HG03457 (cell line): ENCODE results near the gene IL1RAP.

Experiments
- ATAC-seq: cut with Tn5 transposase; IDR thresholded peaks from one replicate; pipeline ENCODE4 v1.9.1; 2021; ENCODE audit warnings: moderate number of reproducible peaks; ENCODE audit not compliant: unreplicated experiment

IL1RAP gene

DNA sequence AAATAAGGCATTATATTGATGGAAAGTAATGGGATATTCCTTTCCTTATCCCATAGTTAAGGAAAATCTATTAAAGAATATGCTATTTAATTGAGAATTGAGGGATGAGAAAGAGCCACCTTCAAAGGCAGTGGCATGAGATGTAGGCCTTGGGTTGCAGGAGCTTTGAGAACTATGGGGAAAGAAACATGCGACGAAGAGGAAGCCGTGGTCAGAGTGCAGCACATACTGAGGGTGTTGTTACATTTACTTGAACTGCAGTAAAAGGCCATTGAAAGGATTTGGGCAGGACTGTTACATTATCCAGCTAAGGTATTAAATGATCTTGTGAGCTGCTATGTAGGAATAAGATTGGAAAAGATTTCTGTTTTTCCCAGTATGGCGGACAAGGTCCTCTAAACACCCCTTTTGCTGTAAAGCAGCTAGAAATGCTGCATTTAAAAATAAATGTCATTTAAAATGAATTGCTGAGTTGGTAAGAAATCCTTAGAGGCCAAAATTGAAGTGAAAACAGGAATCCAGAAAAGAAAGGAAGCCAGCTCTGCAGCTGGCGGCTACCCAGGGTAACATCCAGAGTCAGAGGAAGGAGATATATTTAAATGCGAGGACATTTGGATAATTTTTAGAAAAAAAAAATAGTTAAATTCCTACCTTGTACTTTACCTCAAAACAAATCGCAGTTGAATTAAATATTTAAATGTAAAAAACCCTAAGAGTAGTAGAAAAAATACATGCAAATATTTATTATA lies 61.7 kb downstream of the IL1RAP start:
- ATAC-seq, result no peak

- no peak for ATAC-seq
Measured at GRCh38 chr3:190577225-190577624, 63.3 kb downstream of the IL1RAP start.

- no peak for ATAC-seq
Measured at GRCh38 chr3:190579514-190580137, 65.7 kb downstream of the IL1RAP start.

DNA sequence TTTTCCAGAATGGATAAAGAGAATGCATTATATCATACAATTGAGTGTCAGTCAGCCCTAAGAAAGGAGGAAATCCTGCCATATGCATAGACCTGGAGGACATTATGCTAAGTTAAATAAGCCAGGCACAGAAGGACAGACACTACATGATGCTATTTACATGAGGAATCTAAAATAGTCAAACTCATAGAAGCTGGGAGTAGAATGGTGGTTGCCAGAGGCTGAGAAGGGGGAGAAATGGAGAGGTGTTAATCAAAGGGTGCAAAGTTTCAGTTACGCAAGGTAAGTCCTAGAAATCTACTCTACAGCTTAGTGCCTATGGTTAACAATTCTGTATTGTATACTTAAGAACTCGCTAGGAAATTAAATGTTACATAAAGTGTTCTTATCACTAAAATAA lies 66.5 kb downstream of the IL1RAP start:
- no peak for ATAC-seq

GRCh38 chr3:190581041-190581541 lies 67.2 kb downstream of the IL1RAP start:
- no peak for ATAC-seq

- no peak for ATAC-seq
Measured at GRCh38 chr3:190582667-190583066, 68.8 kb downstream of the IL1RAP start.

DNA sequence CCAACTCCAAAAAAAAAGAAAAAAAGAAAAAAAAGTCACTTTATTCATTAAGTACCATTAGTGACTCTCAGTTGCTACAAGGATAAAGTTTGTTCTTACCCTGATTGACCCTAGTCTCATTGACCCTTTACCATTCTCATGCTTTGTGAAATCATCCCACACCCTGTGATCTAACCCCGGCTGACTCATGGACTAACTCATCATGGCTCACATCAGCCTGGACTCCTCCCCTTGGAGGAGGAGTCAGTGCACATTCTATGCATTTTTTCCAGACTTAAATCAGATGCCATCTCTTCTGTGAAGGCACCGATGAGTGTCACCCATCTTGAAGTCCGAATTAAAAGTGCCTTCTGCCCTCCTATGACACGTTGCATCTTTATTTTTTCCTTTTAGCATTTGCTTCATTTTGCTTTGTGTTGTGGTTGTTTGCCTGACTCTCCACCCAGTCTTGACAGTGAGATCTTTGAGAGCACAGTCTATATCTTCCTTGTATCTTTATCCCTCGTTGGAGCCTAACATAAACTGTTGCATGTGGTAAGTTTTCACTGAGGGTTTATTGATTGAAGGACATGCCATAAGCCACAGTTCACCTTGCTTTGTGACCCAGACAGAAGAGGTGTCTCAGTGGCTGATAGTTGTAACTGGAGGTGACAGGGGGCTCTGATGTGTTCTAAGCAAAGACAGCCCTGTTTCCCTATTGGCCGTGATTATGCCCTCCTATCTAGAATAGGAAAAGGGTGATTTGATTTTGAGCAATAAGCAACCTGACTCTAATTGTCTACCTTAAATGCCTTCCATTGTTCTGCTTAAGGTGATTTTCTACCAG lies 72.1 kb downstream of the IL1RAP start:
- ATAC-seq, result no peak

- ATAC-seq, result peak; percentile 76
Measured at GRCh38 chr3:190586631-190587011, 72.7 kb downstream of the IL1RAP start.

GRCh38 chr3:190588570-190588969 lies 74.7 kb downstream of the IL1RAP start:
- no peak for ATAC-seq

GRCh38 chr3:190589326-190589725 lies 75.4 kb downstream of the IL1RAP start:
- no peak for ATAC-seq

DNA sequence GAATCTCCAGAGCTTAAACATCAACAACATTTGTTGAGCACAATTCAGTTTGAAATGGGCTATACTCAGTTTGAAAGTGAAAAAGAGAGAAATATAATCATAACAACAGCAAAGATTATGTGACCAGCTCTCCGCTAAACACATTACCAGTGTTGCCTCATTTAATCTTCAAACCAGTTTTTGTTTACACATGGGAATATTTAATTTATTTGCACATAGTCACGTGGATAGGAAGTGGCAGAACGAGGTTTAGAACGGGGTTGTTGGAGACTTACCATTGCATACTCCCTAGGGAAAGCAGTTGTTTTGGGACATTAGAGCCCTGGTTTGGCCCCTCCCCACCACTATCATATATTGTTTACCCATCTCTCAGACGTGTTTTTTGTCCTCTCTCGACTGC lies 77.2 kb downstream of the IL1RAP start:
- no peak for ATAC-seq

DNA sequence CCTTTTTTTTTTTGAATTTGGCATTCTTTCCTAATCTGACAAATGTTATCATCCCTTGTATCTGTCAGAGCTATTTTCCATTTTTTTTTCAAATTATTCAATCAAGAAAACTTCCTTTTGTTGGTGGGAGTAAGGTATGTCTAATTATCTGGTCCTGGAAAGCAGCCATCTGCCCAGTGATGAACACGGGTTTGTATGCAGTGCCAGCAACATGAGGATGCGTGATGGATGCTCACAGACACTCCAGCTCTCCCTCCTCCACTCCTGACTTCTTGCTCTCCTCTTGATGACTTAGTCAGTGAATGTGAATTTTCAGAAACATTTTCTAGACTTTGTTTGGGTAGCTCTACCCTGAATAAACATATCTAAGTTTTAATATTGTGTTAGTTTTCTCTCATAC lies 79.2 kb downstream of the IL1RAP start:
- no peak for ATAC-seq

- no peak for ATAC-seq
Measured at GRCh38 chr3:190594171-190594570, 80.3 kb downstream of the IL1RAP start.

DNA sequence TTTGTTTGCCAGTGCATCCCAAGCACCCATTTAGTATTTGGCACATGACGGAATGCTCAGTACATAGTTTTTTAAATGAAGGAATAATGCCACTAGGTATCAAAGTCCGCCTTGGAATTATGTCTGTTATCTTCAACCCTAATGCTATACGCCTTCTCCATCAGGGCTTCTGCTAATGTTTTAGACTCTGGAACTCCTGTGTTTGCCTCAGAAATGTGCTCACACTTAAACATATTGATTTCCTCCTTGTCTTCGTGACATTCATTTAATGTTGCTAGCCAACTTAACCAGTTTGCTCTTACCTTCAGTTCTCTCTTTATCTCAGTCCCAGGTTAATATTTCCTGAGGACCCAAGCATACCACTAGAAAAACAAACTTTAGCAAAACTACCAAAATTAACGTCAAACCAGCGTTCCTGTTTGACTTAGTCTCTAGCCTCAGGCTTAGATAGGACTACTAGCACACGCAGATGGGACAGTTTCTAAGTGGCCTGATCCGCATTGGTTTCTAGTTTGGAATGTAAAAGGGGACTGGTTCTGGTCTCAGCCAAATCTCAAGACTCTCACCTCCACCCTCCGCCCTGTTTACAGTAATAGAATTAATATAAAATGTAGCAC lies 81.4 kb downstream of the IL1RAP start:
- no peak for ATAC-seq

- no peak for ATAC-seq
Measured at GRCh38 chr3:190595807-190596206, 81.9 kb downstream of the IL1RAP start.

DNA sequence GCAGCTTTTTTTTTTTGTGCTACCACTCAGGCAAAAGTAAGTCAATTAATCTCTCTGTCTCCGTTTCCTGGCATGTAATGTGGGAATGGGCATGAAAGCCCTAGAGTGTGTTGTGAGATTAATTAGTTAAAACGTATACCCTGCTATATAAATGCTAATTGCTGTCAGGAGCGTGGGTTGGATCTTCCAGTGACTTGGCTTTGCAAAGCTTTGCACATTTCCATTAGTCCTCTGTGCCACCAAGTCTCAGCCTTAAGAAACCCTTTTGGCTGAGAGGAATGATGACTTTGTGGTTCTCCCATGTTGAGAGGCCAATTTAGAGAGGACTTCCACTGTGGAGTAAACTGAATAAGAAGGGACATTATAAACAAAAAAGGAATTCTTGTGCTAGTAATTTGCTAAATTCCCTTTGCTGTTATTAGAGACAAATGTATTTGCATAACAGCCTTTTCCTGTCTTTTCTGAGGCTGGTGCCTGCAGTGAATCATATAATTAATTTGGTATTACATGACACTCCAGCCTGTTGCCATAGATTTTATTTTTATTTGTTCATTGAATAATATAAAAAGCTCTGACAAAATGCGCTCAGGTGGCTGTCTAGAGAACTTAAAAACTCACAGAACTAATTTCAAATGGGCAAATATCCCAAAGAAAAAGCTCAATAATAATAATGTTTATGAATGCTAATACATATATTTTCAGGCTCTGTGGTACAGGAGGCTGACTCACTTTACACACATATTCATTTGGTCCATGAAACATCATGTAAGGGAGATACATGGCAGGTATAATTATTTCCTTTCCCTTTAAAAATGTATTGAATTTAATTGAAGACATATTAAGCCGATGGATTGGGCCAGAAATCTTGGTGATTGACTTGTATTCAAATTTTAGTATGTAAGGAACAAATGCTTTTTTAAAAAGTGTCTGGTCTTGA lies 82.7 kb downstream of the IL1RAP start:
- no peak for ATAC-seq

DNA sequence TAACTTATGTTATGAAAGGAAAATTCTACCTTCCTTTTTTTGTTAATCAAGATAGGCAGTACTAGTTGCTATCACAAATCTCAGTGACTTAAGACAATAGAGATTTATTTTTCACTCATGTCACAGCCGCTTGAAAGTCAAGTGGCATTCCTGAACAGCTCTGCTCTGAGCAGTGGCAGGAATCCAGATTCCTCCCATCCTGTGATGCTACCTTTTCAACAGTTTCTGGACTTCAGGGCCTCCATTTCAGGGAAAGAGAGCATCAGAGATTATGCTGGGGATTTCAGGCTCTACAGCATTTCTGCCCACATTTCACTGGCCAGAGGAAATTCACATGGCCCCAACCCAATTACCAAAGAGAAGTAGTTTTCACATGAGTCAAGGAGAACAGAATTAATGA lies 83.4 kb downstream of the IL1RAP start:
- no peak for ATAC-seq

DNA sequence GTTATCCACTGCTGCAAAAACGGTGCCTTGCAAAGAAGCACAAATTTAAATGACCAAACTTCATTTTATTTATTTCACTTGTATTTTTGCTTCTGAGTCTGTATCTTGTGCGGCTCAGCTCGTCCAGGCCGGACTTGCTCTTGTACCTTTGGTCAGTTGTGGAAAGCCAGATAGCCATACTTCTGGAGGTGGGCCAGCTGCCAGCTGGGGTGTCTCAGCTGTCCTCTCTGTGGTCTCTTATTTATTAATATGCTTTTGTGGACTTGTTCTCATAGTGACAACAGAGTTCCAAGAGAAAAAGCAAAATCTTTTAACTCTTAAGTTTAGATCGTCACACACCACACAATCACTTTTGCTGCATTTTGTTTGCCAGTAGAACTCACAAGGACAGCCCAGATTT lies 87.7 kb downstream of the IL1RAP start:
- ATAC-seq, result no peak

GRCh38 chr3:190605385-190605784 lies 91.5 kb downstream of the IL1RAP start:
- no peak for ATAC-seq

- no peak for ATAC-seq
Measured at GRCh38 chr3:190606596-190606995, 92.7 kb downstream of the IL1RAP start.
